ENCODE results near the gene CSPG4.
"Not testable (repeated sequence)": the region's sequence is repeated elsewhere in the genome, so short reads cannot be mapped to it uniquely, and the experiment has no call there.

Gene CSPG4

DNA sequence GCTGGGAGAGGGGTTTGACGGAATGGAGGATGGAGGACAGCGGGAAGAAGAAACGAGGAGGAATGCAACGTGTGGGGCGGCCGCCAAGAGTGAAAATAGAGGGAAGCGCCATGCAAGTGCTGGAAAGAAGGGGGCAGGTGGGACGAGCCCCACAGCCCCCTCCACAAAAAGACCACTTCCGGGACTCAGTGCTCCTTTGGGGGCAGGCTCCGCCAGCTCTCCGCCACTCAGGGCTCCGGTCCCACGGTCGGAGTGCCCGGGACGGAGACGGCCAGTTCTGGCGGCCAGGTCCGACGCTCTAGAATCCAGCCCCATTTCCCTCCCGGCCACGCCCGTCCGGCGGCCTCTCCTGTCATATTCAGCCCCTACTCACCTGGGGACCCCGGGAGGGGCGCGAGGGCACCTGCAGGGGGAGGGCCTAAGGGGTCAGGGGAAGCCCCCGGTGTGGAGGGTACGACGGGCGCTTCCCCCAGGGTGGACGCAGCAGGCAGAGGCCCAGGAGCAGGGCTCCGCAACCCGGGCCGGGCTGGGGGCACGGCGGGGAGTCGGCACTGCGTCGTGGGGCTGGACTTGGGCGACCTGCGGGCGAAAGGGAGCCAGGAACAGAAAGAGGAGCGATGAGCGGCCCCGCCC, 25.5 kb upstream of the CSPG4 start:
- DNase-seq: no peak

DNA sequence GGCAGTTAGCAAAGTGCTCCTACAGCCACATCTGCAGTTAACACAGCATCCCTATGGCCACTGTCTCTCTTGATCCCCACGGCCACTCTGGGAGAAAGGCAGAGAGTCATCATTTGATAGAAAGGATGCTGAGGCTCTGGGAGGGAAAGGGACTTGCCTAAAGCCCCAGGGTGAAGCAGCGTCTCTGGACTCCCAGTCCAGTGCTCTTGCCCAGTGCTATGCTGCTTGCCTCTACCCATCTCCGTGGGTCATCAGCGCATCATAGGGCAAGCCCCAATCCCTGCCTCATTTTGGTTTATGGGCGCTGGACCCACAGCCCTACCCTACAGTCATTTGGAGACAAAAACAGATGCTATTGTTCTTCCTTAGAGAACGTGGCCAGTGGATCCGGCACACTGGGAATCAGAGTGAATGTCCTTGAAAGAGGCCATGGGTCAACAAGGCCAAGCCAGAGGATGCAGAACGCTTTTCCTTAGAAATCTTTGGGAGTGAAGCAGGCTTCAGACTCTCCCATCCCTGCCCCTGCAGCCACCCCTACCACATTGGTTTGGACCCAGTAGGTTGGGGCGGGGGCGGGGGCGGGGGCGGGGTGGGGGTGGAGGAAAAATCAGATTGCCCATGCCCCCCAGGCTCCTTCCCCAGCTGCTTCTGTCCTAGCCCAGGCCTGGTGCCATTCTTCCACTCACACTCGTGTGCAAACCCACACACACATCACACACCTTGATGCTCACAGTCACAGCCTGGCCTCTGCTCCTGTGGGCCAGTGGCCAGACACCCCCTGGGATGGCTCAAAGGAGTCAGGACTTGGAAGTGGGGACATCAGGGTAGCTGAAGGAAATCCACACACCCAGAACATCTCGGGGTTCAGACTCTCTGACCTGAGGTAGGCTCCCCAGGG, 24.7 kb upstream of the CSPG4 start:
- DNase-seq: not testable (repeated sequence)

DNA sequence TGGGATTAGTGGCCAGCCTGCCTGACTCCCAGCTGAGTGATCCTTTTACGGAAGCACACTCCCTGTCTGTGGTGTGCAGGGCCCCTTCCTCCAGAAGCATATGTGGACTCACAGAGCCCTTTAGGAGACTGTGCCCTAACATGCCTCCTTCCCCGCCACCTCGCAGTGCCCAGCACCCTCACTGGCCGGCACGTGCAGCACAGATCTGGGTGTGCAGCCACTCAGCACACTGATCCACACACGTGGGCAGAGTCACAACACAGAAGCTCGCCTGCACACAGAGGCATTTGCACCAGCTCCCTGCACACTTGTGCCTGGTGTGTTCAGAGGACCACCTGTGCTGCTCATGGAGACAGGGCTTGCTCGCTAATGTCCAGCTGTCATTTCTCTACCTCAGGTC, 23.6 kb upstream of the CSPG4 start:
- DNase-seq: no peak

DNA sequence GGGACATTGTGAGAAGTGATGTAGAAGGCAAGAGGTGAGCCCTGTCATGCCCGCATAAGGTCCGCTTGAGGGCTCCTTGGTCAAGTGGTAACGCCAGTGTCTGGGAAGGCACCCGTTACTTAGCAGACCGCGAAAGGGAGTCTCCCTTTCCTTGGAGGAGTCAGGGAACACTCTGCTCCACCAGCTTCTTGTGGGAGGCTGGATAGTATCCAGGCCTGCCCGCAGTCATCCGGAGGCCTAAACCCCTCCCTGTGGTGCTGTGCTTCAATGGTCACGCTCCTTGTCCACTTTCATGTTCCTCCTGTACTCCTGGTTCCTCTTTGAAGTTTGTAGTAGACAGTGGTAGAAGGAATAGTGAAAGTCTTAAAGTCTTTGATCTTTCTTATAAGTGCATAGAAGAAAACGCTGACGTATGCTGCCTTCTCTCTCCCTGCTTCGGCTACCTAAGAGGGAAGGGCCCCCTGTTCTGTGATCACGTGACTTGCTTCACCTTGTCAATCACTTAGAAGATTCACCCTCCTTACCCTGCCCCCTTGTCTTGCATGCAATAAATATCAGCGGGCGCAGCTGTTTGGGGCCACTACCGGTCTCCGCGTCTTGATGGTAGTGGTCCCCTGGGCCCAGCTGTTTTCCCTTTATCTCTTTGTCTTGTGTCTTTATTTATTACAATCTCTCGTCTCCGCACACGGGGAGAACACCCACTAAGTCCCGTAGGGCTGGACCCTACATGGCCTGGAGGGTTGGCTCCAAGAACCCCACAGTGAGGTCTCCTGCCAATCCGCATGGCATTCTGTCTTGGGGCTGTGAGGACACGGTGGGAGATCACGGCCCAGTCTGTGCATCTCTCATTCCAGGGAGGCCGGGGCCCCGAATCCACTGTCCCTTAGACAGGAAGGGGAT, 22.5 kb upstream of the CSPG4 start:
- not testable (repeated sequence) for DNase-seq

DNA sequence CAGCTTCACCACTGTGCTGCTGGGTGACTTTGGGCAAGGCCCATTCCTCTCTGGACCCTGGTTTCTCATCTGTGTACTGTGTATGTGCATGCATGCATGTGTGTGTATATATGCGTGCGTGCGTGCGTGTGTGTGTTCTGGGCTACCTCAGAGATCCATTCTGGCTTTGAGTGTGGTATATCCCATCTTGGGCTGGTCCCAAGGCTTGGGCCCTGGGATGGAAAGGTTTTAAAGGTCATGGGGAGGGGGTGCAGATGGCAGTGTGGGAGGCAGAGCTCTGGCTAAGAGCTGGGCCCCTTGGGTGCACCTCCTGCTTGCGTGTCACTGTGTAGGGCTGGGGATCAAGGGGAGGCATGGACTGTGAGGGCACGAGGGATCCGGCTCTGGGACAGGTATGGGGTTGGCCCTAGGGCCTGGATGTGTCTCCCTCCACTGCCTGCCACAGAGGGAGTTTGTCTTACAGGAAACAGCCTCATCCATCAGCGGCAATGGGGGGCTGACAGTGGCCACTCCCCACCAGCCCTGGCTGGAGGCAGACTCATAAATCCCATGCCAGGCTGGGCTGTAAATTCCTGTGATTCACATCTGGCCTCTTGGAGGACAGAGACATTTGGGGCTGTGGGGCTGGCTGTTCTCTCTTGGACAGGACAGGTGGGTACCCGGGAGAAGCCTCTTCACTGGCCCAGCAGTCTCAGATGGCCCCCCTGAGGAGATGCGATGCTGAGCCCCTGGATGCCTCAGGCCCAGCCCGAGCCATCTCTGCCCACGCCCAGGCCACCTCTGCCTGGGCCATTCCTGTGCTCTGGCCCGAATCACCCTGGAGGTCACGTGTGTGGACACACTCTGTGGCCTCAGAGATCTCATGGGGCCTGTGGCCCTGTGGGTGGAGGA, 21.4 kb upstream of the CSPG4 start:
- no peak for DNase-seq

DNA sequence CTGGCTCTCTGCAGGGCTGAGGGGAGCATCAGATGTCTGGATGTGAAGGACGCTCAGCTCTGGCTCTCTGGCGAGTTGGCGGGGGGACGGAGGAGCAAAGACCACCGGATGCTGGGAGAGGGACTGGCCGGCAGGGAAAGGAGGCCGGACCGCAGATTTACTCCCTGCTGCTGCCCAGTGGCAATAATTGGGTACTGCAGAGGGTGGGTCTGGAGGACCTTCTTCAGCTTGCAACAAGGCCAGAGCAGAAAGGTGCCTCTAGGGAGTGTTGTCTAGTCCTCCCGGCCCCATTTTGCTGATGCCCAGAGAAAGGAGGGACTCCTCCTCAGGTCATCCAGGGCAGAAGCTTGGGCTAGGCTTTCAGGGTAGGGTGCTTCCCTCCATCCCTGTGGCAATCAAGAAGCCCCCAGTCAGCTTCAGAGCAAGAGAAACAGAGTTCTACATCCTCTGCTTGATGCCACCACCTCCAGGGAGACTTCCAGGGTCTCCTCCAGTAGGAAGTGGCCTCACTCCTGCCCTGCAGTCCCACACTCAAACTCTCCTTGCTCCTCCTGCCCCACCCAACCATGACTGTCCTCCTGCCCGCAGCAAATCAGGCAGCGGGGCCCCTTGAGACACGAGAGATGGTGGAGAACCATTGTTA, 20.3 kb upstream of the CSPG4 start:
- DNase-seq: peak; percentile 38

DNA sequence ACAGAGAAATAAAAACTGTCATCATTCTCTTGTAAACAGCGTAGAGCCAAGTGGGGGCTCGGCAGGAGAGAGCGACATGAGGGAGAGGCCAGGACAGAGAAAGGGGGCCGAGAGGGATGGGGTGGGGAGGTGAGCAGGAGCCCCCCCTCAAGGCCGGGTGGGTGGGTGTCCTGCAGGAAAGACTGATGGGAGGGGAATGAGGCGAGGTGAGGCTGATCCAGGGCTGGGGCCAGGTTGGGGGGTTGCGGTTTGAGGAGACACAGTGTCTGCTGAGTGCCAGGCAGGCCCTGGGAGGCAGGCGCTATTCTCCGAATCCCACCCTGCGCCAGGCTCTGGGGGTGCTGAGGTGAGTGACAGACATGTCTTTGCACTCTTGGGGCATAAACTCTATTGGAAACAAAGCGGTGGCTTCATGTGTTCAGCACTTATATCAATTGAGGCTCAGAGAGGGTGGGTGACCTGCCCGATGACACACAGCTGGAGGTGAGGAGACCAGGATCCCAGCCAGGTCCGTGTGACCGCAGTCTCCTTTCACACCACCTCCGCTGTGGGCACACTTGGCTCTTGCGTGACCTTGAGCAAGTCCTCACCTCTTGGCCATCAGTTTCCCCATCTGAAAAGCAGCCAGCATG, 19.6 kb upstream of the CSPG4 start:
- no peak for DNase-seq

DNA sequence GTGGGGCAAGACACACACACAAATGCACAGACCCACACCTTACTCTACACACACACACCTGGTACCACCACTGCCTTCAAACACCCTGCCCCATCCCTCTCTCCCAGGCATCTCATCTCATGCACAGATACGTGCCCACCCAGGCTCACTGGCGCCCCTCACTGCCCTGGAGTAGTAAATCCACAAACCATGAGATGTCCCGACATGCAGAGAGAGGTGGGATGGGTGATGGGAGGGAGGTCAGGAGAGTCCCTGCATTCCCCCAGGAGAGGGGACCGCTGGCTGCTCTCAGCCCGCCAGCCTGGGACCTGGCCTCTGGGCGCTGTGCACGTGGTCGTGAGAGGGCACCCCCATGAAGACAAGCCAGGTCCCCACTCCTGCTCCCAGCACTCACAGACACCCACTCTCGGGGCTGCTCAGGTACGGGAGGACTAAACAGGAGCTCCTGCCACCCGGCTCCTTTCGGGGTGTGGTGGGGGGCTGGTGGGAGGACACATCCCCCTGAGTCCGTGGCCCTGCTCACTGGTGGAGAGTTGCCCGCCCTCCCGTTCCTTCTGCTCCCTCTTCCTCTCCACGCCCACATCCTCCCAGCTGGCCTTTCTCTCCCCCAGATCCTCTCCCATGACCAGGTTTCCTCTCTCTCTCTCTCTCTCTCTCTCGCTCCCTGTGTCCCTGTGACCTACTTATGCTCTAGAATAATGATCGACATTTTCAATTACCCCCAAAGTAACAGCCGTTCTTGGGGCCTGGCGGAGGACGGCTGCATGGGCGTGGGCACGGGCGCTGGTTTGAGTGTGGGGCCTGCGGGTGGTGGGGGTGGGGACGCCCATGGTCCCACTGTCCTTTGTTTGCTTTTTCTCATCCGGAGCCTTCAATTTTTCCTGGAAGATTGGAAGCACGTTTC, 18.9 kb upstream of the CSPG4 start:
- peak; percentile 29 for DNase-seq

DNA sequence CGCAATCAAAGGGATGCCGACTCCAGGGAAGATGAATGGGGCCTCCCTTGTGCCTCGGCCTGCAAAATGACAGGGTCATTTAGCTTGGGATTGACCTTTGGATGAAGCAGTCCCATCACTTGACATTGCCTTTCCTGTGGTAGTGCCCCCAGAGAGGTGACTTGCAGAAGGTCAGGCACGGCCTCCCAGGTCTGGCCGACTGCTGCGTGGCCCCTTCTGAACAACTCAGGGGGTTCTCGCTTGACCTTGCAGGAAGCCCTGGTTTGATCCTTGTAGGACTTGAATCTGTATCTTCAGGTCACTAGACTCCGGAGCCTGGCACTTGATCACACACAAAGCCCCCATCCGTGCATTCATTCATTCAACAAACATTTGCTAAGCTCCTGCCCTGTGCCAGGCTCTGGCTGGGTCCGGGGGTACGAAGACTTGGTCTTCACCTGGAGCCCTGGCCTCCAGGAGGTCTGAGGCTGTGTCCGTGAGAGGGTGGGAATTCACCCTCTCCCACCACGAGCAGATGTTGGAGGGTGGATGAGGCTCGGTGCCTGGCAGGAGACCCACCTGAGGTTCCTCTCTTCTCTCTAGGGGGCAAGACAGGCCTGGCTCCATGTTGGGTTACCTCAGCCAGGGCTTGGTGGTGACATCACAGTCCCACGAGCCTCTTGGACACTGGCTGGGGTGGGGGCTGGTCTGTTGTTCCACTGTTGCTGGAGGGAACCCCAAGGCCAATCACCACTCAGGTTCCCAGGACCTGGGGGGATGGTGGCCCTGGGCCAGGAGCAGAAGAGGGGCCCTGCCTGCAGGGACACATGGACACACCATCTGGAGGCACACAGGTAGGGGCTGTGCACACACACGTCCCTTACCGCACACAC, 18.0 kb upstream of the CSPG4 start:
- DNase-seq: not testable (repeated sequence)

DNA sequence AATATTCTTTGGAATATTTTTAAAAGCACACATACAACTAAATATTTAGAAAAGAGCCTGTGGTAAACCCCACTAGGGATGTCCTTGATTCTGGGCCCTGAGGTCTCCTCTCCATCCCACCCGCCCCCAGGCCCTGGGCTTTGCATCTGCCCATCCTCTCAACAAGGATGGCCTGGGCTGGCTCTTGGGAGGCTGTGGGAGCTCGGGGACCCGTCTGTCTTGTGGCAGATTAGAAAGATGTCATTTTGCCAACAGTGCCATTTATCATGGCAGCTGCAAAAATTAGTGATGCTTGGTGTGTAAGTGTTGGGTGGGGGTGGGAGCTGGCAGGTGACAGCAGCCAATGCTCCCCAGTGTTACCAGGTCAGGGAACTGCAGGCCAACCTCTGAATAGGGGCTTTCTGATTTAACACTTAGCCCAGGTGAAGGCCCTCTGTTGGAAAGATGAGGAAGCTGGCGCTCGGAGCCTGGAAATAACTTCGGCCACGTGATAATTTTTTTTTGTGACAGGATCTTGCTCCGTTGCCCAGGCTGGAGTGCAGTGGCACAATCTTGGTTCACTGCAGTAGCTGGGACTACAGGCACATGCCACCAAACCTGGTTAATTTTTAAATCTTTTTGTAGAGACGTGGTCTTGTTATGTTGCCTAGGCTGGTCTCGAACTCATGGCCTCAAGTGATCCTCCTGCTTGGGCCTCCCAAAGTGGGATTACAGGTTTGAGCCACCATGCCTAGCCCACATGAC, 16.9 kb upstream of the CSPG4 start:
- no peak for DNase-seq

DNA sequence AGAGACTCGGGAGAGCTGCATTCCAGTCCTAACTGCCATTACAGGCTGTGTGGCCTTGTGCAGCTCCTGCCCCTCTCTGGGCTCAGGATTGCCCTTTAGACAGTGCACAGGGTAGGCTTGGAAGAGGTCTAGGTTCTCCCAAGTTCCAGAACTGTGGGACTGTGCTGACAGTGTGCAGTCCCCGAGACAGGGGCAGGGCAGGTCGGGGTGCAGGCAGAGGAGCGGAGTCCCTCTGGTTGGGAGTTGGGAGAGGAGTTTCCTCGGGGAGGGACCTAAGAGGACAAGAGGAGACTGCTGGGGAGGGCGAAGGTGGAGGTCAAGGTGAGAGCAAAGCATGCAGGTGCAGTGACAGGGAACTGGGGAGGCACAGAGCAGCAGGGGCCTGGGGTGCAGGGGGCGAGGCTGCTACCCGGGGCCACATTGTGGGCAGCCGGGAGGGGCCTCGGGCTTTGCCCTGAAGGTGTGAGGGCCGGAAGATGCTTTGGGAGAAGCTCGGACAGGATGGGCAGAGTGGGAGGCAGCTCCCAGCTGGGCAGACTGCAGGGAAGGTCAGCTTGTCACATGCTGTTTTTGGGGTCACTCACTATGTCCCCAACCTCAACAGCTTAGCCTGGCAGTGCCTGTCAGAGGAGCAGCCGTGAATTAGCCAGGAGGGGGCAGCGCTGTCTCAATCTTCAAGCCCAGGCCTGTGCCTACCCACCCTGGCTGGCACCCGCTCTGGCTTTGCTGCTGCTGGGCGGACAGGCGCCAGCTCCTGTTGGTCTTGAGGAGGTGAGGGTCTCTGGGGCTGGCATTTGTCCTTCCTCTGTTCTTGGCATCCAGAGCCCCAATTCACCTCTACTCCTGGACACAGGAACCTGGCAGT, 15.4 kb upstream of the CSPG4 start:
- peak; percentile 46 for DNase-seq

DNA sequence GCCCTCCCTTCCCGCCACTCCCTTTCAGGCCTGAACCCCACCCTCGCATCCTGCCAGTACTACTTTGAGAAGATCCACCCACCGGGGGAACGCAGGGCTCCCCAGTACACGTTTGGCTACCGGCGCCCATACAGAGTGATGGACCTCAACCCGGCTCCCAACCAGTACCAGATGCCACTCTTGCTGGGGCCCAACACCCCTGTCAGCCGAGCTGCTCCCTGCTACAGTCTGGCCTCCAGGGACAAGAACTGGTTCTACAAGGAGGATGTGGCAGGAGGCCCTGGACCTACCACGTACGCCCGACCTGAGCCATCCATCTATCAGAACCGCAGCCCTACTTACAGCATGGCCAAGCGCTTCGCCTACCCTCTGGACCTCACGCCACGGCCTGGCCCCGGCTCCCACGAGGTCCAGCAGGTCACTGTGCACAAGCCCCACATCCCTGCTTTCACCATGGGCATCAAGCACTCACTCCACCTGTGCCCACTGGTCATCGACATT, 14.4 kb upstream of the CSPG4 start:
- no peak for DNase-seq

DNA sequence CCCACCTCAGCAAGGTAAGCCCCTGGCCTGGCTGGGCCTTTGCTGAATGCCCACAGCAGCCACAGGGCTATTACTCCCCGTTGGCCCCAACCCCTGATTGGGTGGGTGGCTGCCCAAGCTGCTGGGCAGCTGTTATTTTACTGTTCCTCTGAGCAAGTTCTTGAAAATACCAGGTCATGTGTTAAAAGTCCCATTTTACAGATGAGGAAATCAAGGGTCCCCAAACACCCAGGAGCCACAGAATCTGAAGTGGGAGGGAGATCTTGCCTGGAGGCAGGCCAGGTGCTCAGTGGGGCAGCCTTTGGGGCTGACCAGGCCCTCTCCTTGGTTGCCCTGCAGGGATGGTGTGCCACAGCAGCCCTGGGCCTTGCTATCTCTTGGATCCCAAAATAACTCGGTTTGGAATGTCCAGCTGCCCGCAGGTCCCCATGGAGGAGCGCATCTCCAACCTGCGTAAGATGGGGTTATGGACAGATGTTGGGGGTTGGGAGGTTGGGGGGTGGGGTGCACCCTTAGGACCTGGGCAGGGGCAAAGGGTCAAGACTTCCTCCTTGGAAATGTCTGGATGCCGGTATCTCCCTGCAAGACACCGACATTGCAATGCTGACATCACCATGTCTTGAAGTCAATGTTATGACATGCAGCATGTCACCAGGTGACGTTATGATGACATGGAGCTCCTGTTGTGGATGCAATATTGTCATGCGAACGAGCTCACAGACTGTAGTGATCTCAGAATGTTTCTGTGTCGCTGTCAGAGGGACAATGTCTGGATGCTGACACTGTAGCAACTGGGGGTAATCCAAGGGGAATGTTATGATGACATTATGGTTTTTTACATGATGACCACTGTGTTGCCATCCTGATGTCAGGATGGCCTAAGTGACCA, 13.3 kb upstream of the CSPG4 start:
- no peak for DNase-seq

DNA sequence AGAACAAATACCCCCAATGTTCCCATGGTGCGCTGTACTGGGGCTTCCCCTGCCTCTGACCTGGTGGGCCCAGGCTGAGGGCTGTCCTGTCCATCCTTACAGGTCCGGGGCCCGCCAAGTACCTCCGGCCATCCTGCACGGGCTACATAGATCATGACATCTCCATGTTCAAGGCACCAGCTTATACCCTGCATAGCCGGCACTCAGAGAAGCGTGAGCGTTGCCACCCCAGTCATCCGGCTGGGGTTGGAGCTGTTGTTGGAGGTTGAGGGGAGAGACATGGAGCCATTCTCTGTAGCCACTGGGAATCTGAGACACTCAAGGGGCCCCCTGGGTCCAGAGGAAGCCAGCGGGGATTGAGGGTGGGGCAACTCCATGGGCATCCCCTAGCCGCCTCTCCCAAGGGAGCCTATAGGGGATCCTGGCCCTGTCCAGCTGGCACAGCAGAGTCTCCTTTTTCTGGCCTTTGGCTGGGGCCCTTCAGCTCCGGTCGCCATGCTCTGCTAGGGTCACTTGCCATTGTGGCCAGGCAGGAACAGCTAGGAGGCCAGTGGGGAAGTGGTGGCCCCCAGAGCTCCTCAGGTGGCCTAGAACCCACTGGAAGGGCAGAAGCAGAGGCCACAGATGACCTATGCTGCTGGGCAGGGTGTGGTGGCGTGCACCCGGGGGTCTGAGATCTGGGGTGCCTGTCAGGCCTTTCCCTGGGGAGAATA, 12.5 kb upstream of the CSPG4 start:
- DNase-seq: no peak
